Embryonic facial prominence (tissue), 1 donor: ENCODE results near the gene KRT9.
"Not testable (repeated sequence)": the region's sequence is repeated elsewhere in the genome, so short reads cannot be mapped to it uniquely, and the experiment has no call there.

ENCODE experiments used
- DNase-seq: peaks from one replicate; pipeline ENCODE4 v3.0.0-alpha.2; 2016; ENCODE audit errors: extremely low spot score

Gene KRT9

GRCh38 chr17:41571561-41572434 is at the start of gene KRT9:
KRT9 (minus strand) TSS chr17:41572059; CDS start chr17:41571992, 67 bp downstream.
- no peak for DNase-seq

GRCh38 chr17:41621435-41621817 is 49.6 kb upstream of the KRT9 start:
- DNase-seq, result not testable (repeated sequence)

GRCh38 chr17:41620583-41621434 is 49.0 kb upstream of the KRT9 start:
- DNase-seq, result no peak

GRCh38 chr17:41619927-41620582 is 48.2 kb upstream of the KRT9 start:
- not testable (repeated sequence) for DNase-seq

- DNase-seq, result no peak
Observed at GRCh38 chr17:41619036-41619926, 47.4 kb upstream of the KRT9 start.

- no peak for DNase-seq
Observed at GRCh38 chr17:41618341-41619035, 46.6 kb upstream of the KRT9 start.

GRCh38 chr17:41617698-41618097 is 45.8 kb upstream of the KRT9 start:
- DNase-seq, result no peak

GRCh38 chr17:41617136-41617535 is 45.3 kb upstream of the KRT9 start:
- no peak for DNase-seq

GRCh38 chr17:41616486-41616885 is 44.6 kb upstream of the KRT9 start:
- not testable (repeated sequence) for DNase-seq

- no peak for DNase-seq
Observed at GRCh38 chr17:41615454-41615853, 43.6 kb upstream of the KRT9 start.

- not testable (repeated sequence) for DNase-seq
Observed at GRCh38 chr17:41614767-41615166, 42.9 kb upstream of the KRT9 start.

- no peak for DNase-seq
Observed at GRCh38 chr17:41614098-41614497, 42.2 kb upstream of the KRT9 start.

GRCh38 chr17:41613277-41614082 is 41.6 kb upstream of the KRT9 start:
- DNase-seq, result no peak

GRCh38 chr17:41612376-41613160 is 40.7 kb upstream of the KRT9 start, which contains the start of gene KRT16:
KRT16 (minus strand) TSS chr17:41612767; CDS start chr17:41612688, 79 bp downstream.
- DNase-seq, result not testable (repeated sequence)

GRCh38 chr17:41610965-41611640 is 39.2 kb upstream of the KRT9 start:
- no peak for DNase-seq

- not testable (repeated sequence) for DNase-seq
Observed at GRCh38 chr17:41610061-41610517, 38.2 kb upstream of the KRT9 start.

GRCh38 chr17:41606930-41607329 is 35.1 kb upstream of the KRT9 start:
- not testable (repeated sequence) for DNase-seq

- DNase-seq, result no peak
Observed at GRCh38 chr17:41602524-41602923, 30.7 kb upstream of the KRT9 start.
